Fibroblast of lung (primary cell): ENCODE data around the gene NBR1. TPM values are rescaled to one million over a fixed set of nuclear protein-coding genes. Genes with fewer than 3 reads are reported as not detected.
A peak's percentile ranks its signal among the peaks of the same experiment; 100 is the strongest.

Experiments
- DNase-seq, 2 donors: peaks; one replicate each; pipeline versions ENCODE4 v3.0.0 to v3.0.0-alpha.2; 2010; ENCODE audit warnings: low read depth in 2 of 2
- H2AFZ ChIP-seq: 2 replicates; pipeline ENCODE4 v1.5.1; 2012; ENCODE audit warnings: low read length, control low read depth, inconsistent platforms
- H3K27ac ChIP-seq: 2 replicates; pipeline ENCODE4 v1.5.1; 2011; ENCODE audit warnings: low read length, control low read depth; ENCODE audit not compliant: insufficient read depth
- H3K27me3 ChIP-seq: 2 replicates; pipeline ENCODE4 v1.5.1; 2011; ENCODE audit warnings: mild to moderate bottlenecking, low read length; ENCODE audit not compliant: control insufficient read depth, insufficient read depth
- H3K36me3 ChIP-seq: 2 replicates; pipeline ENCODE4 v1.5.1; 2011; ENCODE audit warnings: low read length; ENCODE audit not compliant: control insufficient read depth, insufficient read depth
- H3K4me1 ChIP-seq: 2 replicates; pipeline ENCODE4 v1.5.1; 2011; ENCODE audit warnings: low read length; ENCODE audit not compliant: control insufficient read depth, insufficient read depth; ENCODE audit errors: extremely low read depth
- H3K4me2 ChIP-seq: 2 replicates; pipeline ENCODE4 v1.5.1; 2011; ENCODE audit warnings: low read length, control low read depth; ENCODE audit not compliant: insufficient read depth; ENCODE audit errors: extremely low read depth
- H3K4me3 ChIP-seq, 4 experiments: fragments of 200-600 bp in 1 of 4; sonication (generic) in 1 of 4; replicated peaks in 1 of 4; 2 replicates each; pipeline ENCODE4 v1.5.1; 2011 to 2016; ENCODE audit warnings: low read length in 4 of 4, low read depth in 3 of 4, mild to moderate bottlenecking in 3 of 4, control low read depth in 2 of 4, inconsistent platforms in 1 of 4, mixed read lengths in 1 of 4; ENCODE audit not compliant: insufficient read depth in 1 of 4; ENCODE audit errors: control extremely low read depth in 1 of 4
- H3K79me2 ChIP-seq: 2 replicates; pipeline ENCODE4 v1.5.1; 2012; ENCODE audit warnings: mild to moderate bottlenecking, low read length, inconsistent platforms; ENCODE audit not compliant: control insufficient read depth, insufficient read depth
- H3K9ac ChIP-seq: 2 replicates; pipeline ENCODE4 v1.5.1; 2011; ENCODE audit warnings: mild to moderate bottlenecking, low read length, control low read depth; ENCODE audit not compliant: insufficient read depth
- H3K9me3 ChIP-seq: 2 replicates; pipeline ENCODE4 v1.5.1; 2012; ENCODE audit warnings: low read depth, low read length; ENCODE audit not compliant: control insufficient read depth, insufficient read depth
- H4K20me1 ChIP-seq: 2 replicates; pipeline ENCODE4 v1.5.1; 2011; ENCODE audit warnings: low read length; ENCODE audit not compliant: control insufficient read depth, insufficient read depth; ENCODE audit errors: extremely low read depth
- CTCF ChIP-seq, 2 donors: IDR thresholded peaks in 1 of 2; conservative IDR thresholded peaks in 1 of 2; 1 replicate in 1 of 2; 2 replicates in 1 of 2; pipeline ENCODE4 v1.5.1; 2011 to 2012; ENCODE audit warnings: low read length in 2 of 2, control low read depth in 1 of 2, inconsistent platforms in 1 of 2, low read depth in 1 of 2, mild to moderate bottlenecking in 1 of 2
- EZH2 ChIP-seq: IDR thresholded peaks from 2 replicates; pipeline ENCODE4 v1.5.1; 2012; ENCODE audit warnings: low read length, control low read depth, mild to moderate bottlenecking; ENCODE audit errors: missing control alignments
- polyA minus RNA-seq: library from RNA; depleted of rRNA, polyadenylated mRNA; stranded (reverse); fragments of >200 nt; gene quantifications from 2 replicates; pipeline ENCODE4 v1.2.3, GENCODE V29; 2011; ENCODE audit warnings: low replicate concordance
- polyA plus RNA-seq, 2 donors: library from polyadenylated mRNA; depleted of rRNA in 1 of 2; stranded (reverse) in 1 of 2; unstranded in 1 of 2; fragments of >200 nt; gene quantifications; 2 replicates each; pipeline ENCODE4 v1.2.1, GENCODE V29; 2011 to 2012; ENCODE audit warnings: missing spikeins in 1 of 2
- total RNA-seq: library from RNA; depleted of rRNA; stranded (reverse); fragments of >200 nt; gene quantifications from 2 replicates; pipeline ENCODE4 v1.2.1, GENCODE V29; 2014

The NBR1 gene
- 93.2 and 134 TPM in 2 replicates for total RNA-seq
- 82.9 and 91.8 TPM in 2 replicates for polyA plus RNA-seq
- polyA plus RNA-seq (2012), result 58.7 and 66.1 TPM in 2 replicates
- 74.1 and 113 TPM in 2 replicates for polyA minus RNA-seq

- peaks cover 8% of the 10 kb centered on the region for H3K4me1 ChIP-seq
- H4K20me1 ChIP-seq, result no peaks in the 10 kb centered on the region
- TF ChIP-seq CTCF (conservative IDR thresholded peaks at IDR 0.05 in 1 of 2, IDR thresholded peaks at IDR 0.05 in 1 of 2; ENCODE audit: low read depth in 1 of 2, low read length in 2 of 2), result peak in 1 of 2 donors; percentile 21
- TF ChIP-seq EZH2, result no peak
- H3K4me2 ChIP-seq, result peak within 1 kb of the TSS; percentile 97
- H3K79me2 ChIP-seq, result peaks cover 14% of the 10 kb centered on the region
- DNase-seq, result peak; percentile 96 to 99
- H3K36me3 ChIP-seq, result no peaks in the 10 kb centered on the region
- no peaks in the 10 kb centered on the region for H3K27me3 ChIP-seq
- H3K27ac ChIP-seq, result peak within 1 kb of the TSS; percentile 99
- peak within 1 kb of the TSS; percentile 50 for H2AFZ ChIP-seq
- peak within 1 kb of the TSS; percentile 88 for H3K9ac ChIP-seq
- H3K4me3 ChIP-seq, result peak within 1 kb of the TSS; percentile 56 to 94 (median 81)
- no peaks in the 10 kb centered on the region for H3K9me3 ChIP-seq
Measured at GRCh38 chr17:43170766-43171585, at the start of gene NBR1. NBR1 (plus strand) TSS chr17:43171214; CDS start chr17:43175800, 4,586 bp downstream.

GRCh38 chr17:43125133-43125966, 45.7 kb upstream of the NBR1 start, which contains the start of gene BRCA1:
BRCA1 (minus strand) TSS chr17:43125364; CDS start chr17:43124096, 1,268 bp downstream.
- H3K9me3 ChIP-seq, result no peaks in the 10 kb centered on the region
- peak; percentile 99 for DNase-seq
- peaks cover 2% of the 10 kb centered on the region for H3K4me1 ChIP-seq
- peak within 1 kb of the TSS; percentile 96 for H3K4me2 ChIP-seq
- no peaks in the 10 kb centered on the region for H3K36me3 ChIP-seq
- no peaks in the 10 kb centered on the region for H3K27me3 ChIP-seq
- TF ChIP-seq CTCF (conservative IDR thresholded peaks at IDR 0.05 in 1 of 2, IDR thresholded peaks at IDR 0.05 in 1 of 2; ENCODE audit: low read depth in 1 of 2, low read length in 2 of 2) (no peak), EZH2 (no peak)
- H3K9ac ChIP-seq, result peak within 1 kb of the TSS; percentile 65
- H3K79me2 ChIP-seq, result peaks cover 16% of the 10 kb centered on the region
- peak within 1 kb of the TSS; percentile 90 for H2AFZ ChIP-seq
- peak within 1 kb of the TSS; percentile 86 for H3K27ac ChIP-seq
- no peaks in the 10 kb centered on the region for H4K20me1 ChIP-seq
- peak within 1 kb of the TSS; percentile 67 to 99 (median 80) for H3K4me3 ChIP-seq
